ENCODE measurements around the gene MAN2A1.

MAN2A1 gene

DNA sequence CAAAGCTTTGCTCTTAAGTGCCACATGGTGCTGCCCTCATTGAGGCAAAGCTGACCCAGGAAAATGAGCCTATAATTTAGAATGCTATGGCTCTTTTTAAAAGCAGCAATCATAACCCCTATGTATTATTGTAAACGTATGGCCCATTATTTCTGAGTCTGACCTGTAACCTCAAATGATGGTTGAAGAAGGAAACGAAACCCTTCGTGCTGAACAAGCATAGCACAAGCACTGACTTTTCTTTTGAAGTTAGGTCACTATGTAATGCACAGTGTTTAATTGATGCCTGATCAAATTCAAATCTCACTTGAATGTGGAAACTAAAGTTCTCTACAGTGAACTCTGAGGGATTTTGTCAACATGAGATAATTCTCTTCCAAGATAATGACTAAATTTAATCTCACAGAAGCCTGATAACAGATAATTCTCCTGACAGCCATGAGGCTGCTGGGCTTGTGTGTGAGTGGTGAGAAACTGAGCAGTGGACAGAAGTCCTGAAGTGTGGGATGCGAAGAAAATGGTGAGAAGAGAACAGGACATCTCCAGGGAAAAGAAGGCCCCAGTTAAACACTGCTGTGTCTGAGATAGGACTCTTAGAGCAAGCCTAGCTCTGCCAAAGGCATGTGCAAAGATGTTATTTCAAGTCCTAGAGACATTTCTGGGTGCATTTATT, 226.9 kb downstream of the MAN2A1 start:
- no peak for DNase-seq
